Measurements from ENCODE around the gene VEPH1.

The VEPH1 gene

GRCh38 chr3:157300981-157301663 is 202.1 kb downstream of the VEPH1 start:
- H3K4me3 ChIP-seq (replicated peaks in 1 of 2; ENCODE audit: low read depth in 2 of 2, low read length in 2 of 2) = no peak overlapping the region
- DNase-seq (ENCODE audit: low read depth in 2 of 2) = peak in 1 of 2 donors; percentile 63
- no peak for TF ChIP-seq CTCF (IDR thresholded peaks at IDR 0.05; ENCODE audit: low read depth, low read length)

GRCh38 chr3:157300094-157300493 is 203.1 kb downstream of the VEPH1 start:
- no peak for TF ChIP-seq CTCF (IDR thresholded peaks at IDR 0.05; ENCODE audit: low read depth, low read length)
- no peak overlapping the region for H3K4me3 ChIP-seq (replicated peaks in 1 of 2; ENCODE audit: low read depth in 2 of 2, low read length in 2 of 2)
- DNase-seq (ENCODE audit: low read depth in 2 of 2) = peak; percentile 62 to 79

- no peak overlapping the region for H3K4me3 ChIP-seq (replicated peaks in 1 of 2; ENCODE audit: low read depth in 2 of 2, low read length in 2 of 2)
- TF ChIP-seq CTCF (IDR thresholded peaks at IDR 0.05; ENCODE audit: low read depth, low read length) = no peak
- no peak for DNase-seq (ENCODE audit: low read depth in 2 of 2)
Observed at GRCh38 chr3:157297328-157297915, 205.8 kb downstream of the VEPH1 start.

GRCh38 chr3:157294953-157295352 is 208.3 kb downstream of the VEPH1 start:
- H3K4me3 ChIP-seq (replicated peaks in 1 of 2; ENCODE audit: low read depth in 2 of 2, low read length in 2 of 2) = no peak overlapping the region
- no peak for DNase-seq (ENCODE audit: low read depth in 2 of 2)
- TF ChIP-seq CTCF (IDR thresholded peaks at IDR 0.05; ENCODE audit: low read depth, low read length) = no peak

- H3K4me3 ChIP-seq (replicated peaks in 1 of 2; ENCODE audit: low read depth in 2 of 2, low read length in 2 of 2) = no peak overlapping the region
- DNase-seq (ENCODE audit: low read depth in 2 of 2) = peak in 1 of 2 donors; percentile 72
- TF ChIP-seq CTCF (IDR thresholded peaks at IDR 0.05; ENCODE audit: low read depth, low read length) = no peak
Observed at GRCh38 chr3:157294491-157294890, 208.7 kb downstream of the VEPH1 start.

- H3K4me3 ChIP-seq (replicated peaks in 1 of 2; ENCODE audit: low read depth in 2 of 2, low read length in 2 of 2) = no peak overlapping the region
- peak; percentile 90 to 93 for DNase-seq (ENCODE audit: low read depth in 2 of 2)
- TF ChIP-seq CTCF (IDR thresholded peaks at IDR 0.05; ENCODE audit: low read depth, low read length) = no peak
Observed at GRCh38 chr3:157290766-157291165, 212.4 kb downstream of the VEPH1 start.
